ENCODE measurements around the gene CORO1C. TPM values are rescaled to one million over a fixed set of nuclear protein-coding genes. Genes with fewer than 3 reads are reported as not detected.
A peak's percentile ranks its signal among the peaks of the same experiment; 100 is the strongest.
"Not testable (repeated sequence)": the region's sequence is repeated elsewhere in the genome, so short reads cannot be mapped to it uniquely, and the experiment has no call there.

CORO1C gene
- total RNA-seq, 1 donor from 2014 or later: 269 TPM

- DNase-seq (ENCODE audit: low spot score): no peak
Observed at GRCh38 chr12:108755481-108755880, 24.2 kb upstream of the CORO1C start.

- no peak for DNase-seq (ENCODE audit: low spot score)
Observed at GRCh38 chr12:108753976-108754375, 22.7 kb upstream of the CORO1C start.

- peak; percentile 97 for DNase-seq (ENCODE audit: low spot score)
Observed at GRCh38 chr12:108752387-108752786, 21.1 kb upstream of the CORO1C start.

GRCh38 chr12:108751821-108752220 is 20.5 kb upstream of the CORO1C start:
- peak; percentile 73 for DNase-seq (ENCODE audit: low spot score)

- not testable (repeated sequence) for DNase-seq (ENCODE audit: low spot score)
Observed at GRCh38 chr12:108751003-108751402, 19.7 kb upstream of the CORO1C start.

- peak; percentile 95 for DNase-seq (ENCODE audit: low spot score)
Observed at GRCh38 chr12:108750526-108750925, 19.2 kb upstream of the CORO1C start.

GRCh38 chr12:108747563-108747962 is 16.2 kb upstream of the CORO1C start:
- DNase-seq (ENCODE audit: low spot score): no peak

GRCh38 chr12:108745641-108746040 is 14.3 kb upstream of the CORO1C start:
- no peak for DNase-seq (ENCODE audit: low spot score)

GRCh38 chr12:108744021-108744897 is 12.9 kb upstream of the CORO1C start:
- no peak for DNase-seq (ENCODE audit: low spot score)

GRCh38 chr12:108738170-108738569 is 6.9 kb upstream of the CORO1C start:
- DNase-seq (ENCODE audit: low spot score): no peak

GRCh38 chr12:108735855-108736254 is 4.5 kb upstream of the CORO1C start:
- DNase-seq (ENCODE audit: low spot score): no peak

GRCh38 chr12:108734200-108734906 is 3.0 kb upstream of the CORO1C start:
- peak; percentile 78 for DNase-seq (ENCODE audit: low spot score)

- not testable (repeated sequence) for DNase-seq (ENCODE audit: low spot score)
Observed at GRCh38 chr12:108733230-108733531, 1.9 kb upstream of the CORO1C start.

GRCh38 chr12:108732489-108733229 is 1.3 kb upstream of the CORO1C start:
- no peak for DNase-seq (ENCODE audit: low spot score)

GRCh38 chr12:108731866-108732461 is 646 bp upstream of the CORO1C start:
- peak; percentile 99 for DNase-seq (ENCODE audit: low spot score)

GRCh38 chr12:108730365-108731104 is 783 bp downstream of the CORO1C start:
- DNase-seq (ENCODE audit: low spot score): peak; percentile 82

GRCh38 chr12:108729612-108730364 is 1.5 kb downstream of the CORO1C start:
- DNase-seq (ENCODE audit: low spot score): no peak

GRCh38 chr12:108728820-108729611 is 2.3 kb downstream of the CORO1C start:
- DNase-seq (ENCODE audit: low spot score): no peak

Measured in umbilical cord (tissue), 2 donors.